GM12878 (cell line): ENCODE measurements around the gene TRAIP. TPM values are rescaled to one million over a fixed set of nuclear protein-coding genes. Genes with fewer than 3 reads are reported as not detected.

Experiments used
- ATAC-seq: fragments of 200-7000 bp; cut with Tn5 transposase; 3 replicates; pipeline ENCODE4 v1.9.1; 2020; ENCODE audit warnings: mild to moderate bottlenecking, moderate library complexity
- BruUV-seq: library from RNA; stranded (reverse); fragments of 400-500 nt; replicated peaks from 2 replicates; lab custom pipeline; 2021; lab: Mats Ljungman, UMichigan
- CTCF ChIA-PET: fragments of 300-600 bp; sonication (Branson Sonifier 250); formaldehyde crosslinking; extraction: SDS; loops from one replicate; lab custom pipeline; 2021; ENCODE audit warnings: inconsistent platforms; lab: Yijun Ruan, JAX
- POLR2A ChIA-PET: fragments of 350-600 bp; formaldehyde crosslinking; extraction: SDS; loops from one replicate; lab custom pipeline; 2021; ENCODE audit warnings: inconsistent platforms; lab: Charles Lee
- RAD21 ChIA-PET: fragments of 300-600 bp; sonication (Branson Sonifier 250); formaldehyde crosslinking; loops from one replicate; lab custom pipeline; 2023; ENCODE audit warnings: antibody characterized with exemption; ENCODE audit not compliant: unreplicated experiment; lab: Charles Lee
- SMC1A ChIA-PET: fragments of 300-600 bp; sonication (Branson Sonifier 250); formaldehyde crosslinking; loops from one replicate; lab custom pipeline; 2023; ENCODE audit not compliant: unreplicated experiment, uncharacterized antibody; lab: Charles Lee
- DNase-seq: peaks from one replicate; pipeline ENCODE4 v3.0.0-alpha.2; 2011; ENCODE audit warnings: low read depth, low spot score
- FAIRE-seq: peaks from 3 replicates; lab custom pipeline; 2011; peaks lifted over from hg19 to GRCh38; lab: Jason Lieb, UNC
- H2AFZ ChIP-seq: 2 replicates; pipeline ENCODE4 v1.6.0; 2011; ENCODE audit warnings: low read depth, low read length, control low read depth; ENCODE audit not compliant: control insufficient read depth
- H3K27ac ChIP-seq: 2 replicates; pipeline ENCODE4 v1.5.1; 2011; ENCODE audit warnings: control low read depth; ENCODE audit not compliant: control insufficient read depth, insufficient read depth
- H3K27me3 ChIP-seq, 2 experiments: replicated peaks in 1 of 2; 2 replicates each; pipeline versions ENCODE4 v1.6.0 to v1.6.1; 2011; ENCODE audit warnings: low read length in 1 of 2; ENCODE audit not compliant: control insufficient read depth in 2 of 2, insufficient read depth in 2 of 2
- H3K36me3 ChIP-seq, 2 experiments: 2 replicates each; pipeline ENCODE4 v1.5.1; 2011; ENCODE audit warnings: low read length in 1 of 2; ENCODE audit not compliant: control insufficient read depth in 2 of 2, insufficient read depth in 2 of 2
- H3K4me1 ChIP-seq: 2 replicates; pipeline ENCODE4 v1.6.1; 2011; ENCODE audit warnings: mild to moderate bottlenecking, low read length, moderate library complexity, mixed read lengths; ENCODE audit not compliant: control insufficient read depth, insufficient read depth
- H3K4me2 ChIP-seq: 2 replicates; pipeline ENCODE4 v1.6.0; 2011; ENCODE audit warnings: control low read depth; ENCODE audit not compliant: control insufficient read depth, insufficient read depth
- H3K4me3 ChIP-seq: fragments of 200-600 bp; sonication (generic); 2 replicates; pipeline ENCODE4 v1.5.1; 2016
- H3K79me2 ChIP-seq: 2 replicates; pipeline ENCODE4 v1.6.0; 2011; ENCODE audit warnings: low read length; ENCODE audit not compliant: control insufficient read depth, insufficient read depth
- H3K9ac ChIP-seq: 2 replicates; pipeline ENCODE4 v1.8.0; 2011; ENCODE audit warnings: low read length, control low read depth, mixed read lengths; ENCODE audit not compliant: control insufficient read depth, insufficient read depth
- H3K9me3 ChIP-seq: replicated peaks from 3 replicates; pipeline ENCODE4 v1.5.1; 2011; ENCODE audit warnings: mild to moderate bottlenecking, low read length; ENCODE audit not compliant: control insufficient read depth, insufficient read depth
- H4K20me1 ChIP-seq: 2 replicates; pipeline ENCODE4 v1.6.0; 2011; ENCODE audit not compliant: control insufficient read depth, insufficient read depth
- ATF3 ChIP-seq: IDR thresholded peaks from 2 replicates; pipeline ENCODE4 v1.6.1; 2011; ENCODE audit warnings: low read depth, mild to moderate bottlenecking, low read length, moderate library complexity, borderline replicate concordance; ENCODE audit errors: extremely low read depth
- BCL11A ChIP-seq: IDR thresholded peaks from 2 replicates; pipeline ENCODE4 v1.6.1; 2011; ENCODE audit warnings: low read depth, low read length
- PKNOX1 ChIP-seq: fragments of 450-650 bp; IDR thresholded peaks from 2 replicates; pipeline ENCODE4 v1.6.1; 2016; ENCODE audit warnings: mild to moderate bottlenecking
- POLR2A ChIP-seq: IDR thresholded peaks from 2 replicates; pipeline ENCODE4 v1.6.1; 2011; ENCODE audit warnings: low read depth, mild to moderate bottlenecking, low read length
- RELA ChIP-seq: fragments of 450-650 bp; IDR thresholded peaks from 2 replicates; pipeline ENCODE4 v1.8.0; 2014; ENCODE audit warnings: borderline replicate concordance; ENCODE audit not compliant: partially characterized antibody
- RUNX3 ChIP-seq: IDR thresholded peaks from 2 replicates; pipeline ENCODE4 v1.6.1; 2012; ENCODE audit warnings: low read length, inconsistent platforms
- TAF1 ChIP-seq: IDR thresholded peaks from 2 replicates; pipeline ENCODE4 v1.6.1; 2011; ENCODE audit warnings: mild to moderate bottlenecking, low read depth, low read length, borderline replicate concordance
- ZNF207 ChIP-seq: fragments of 450-650 bp; IDR thresholded peaks from 2 replicates; pipeline ENCODE4 v1.6.1; 2014; ENCODE audit warnings: antibody characterized with exemption, mild to moderate bottlenecking, borderline replicate concordance
- WGBS: methylation state at CpG from one replicate; pipeline ENCODE4 v1.1.6; 2016; ENCODE audit warnings: low lambda C conversion rate; ENCODE audit not compliant: insufficient replicate concordance, insufficient coverage; ENCODE audit errors: missing lambda C conversion rate; 5-methylcytosine and 5-hydroxymethylcytosine counted together
- in situ Hi-C: fragments of 300-500 bp; cut with MboI; formaldehyde crosslinking; loops from 9 replicates; pipeline ENCODE4 v1.14.3; 2018; ENCODE audit warnings: mixed read lengths
- intact Hi-C: fragments of 100-400 bp; cut with micrococcal nuclease; formaldehyde crosslinking; loops from one replicate; pipeline ENCODE4 v1.14.2; 2022; ENCODE audit not compliant: unreplicated experiment
- polyA plus RNA-seq, 11 experiments: library from polyadenylated mRNA; depleted of rRNA in 4 of 11; unstranded in 6 of 11; stranded (reverse) in 5 of 11; fragments of >200 nt; fragmentation: Nextera tagmentation in 4 of 11; fragmentation: Illumina TruSeq in 1 of 11; extraction: Ambion mirVana in 4 of 11; extraction: Trizol in 1 of 11; gene quantifications; 1 replicate in 1 of 11; 2 replicates in 10 of 11; pipeline versions ENCODE4 v1.2.1 to v1.2.3, GENCODE V29; 2011 to 2016; ENCODE audit warnings: inconsistent platforms in 2 of 11, missing spikeins in 2 of 11, low read depth in 1 of 11
- total RNA-seq, 4 experiments: library from RNA; depleted of rRNA in 3 of 4; stranded (reverse); fragments of >200 nt in 3 of 4; fragmentation: Illumina TruSeq in 1 of 4; extraction: Trizol in 1 of 4; gene quantifications; 2 replicates each; pipeline versions ENCODE4 v1.2.1 to v1.2.3, GENCODE V29; 2013 to 2021

The TRAIP gene
- total and polyA plus RNA-seq, 10 of the 15 experiments (the other 5 are each of a cell fraction or from before 2014, with no cell fraction given), result 15.9 to 37.0 (median 23.1) TPM

GRCh38 chr3:49876567-49876966, 20.2 kb upstream of the TRAIP start:
- TF ChIP-seq BCL11A, result no peak
- TF ChIP-seq PKNOX1, result no peak
- TF ChIP-seq, all 136 proteins: peak for 0
- FAIRE-seq, result no peak

GRCh38 chr3:49873623-49874022, 17.3 kb upstream of the TRAIP start:
- BruUV-seq, result no TSS peak
- 40% methylated on average over 8 of the region's 8 CpGs for WGBS
- Histone ChIP-seq H3K4me2 (no peak overlapping the region), H3K36me3 (no peaks in the 10 kb centered on the region), H3K27ac (no peak overlapping the region), H3K79me2 (no peaks in the 10 kb centered on the region), H3K9ac (no peak overlapping the region), H3K9me3 (no peaks in the 10 kb centered on the region), H3K4me1 (no peaks in the 10 kb centered on the region), H3K4me3 (no peak overlapping the region), H4K20me1 (no peaks in the 10 kb centered on the region), H3K27me3 (peaks cover 2 to 5% of the 10 kb centered on the region in 2 experiments; a peak in 3 of 4 replicates), H2AFZ (no peak overlapping the region)
- TF ChIP-seq RUNX3, result no peak
- TF ChIP-seq RELA, result no peak
- no peak for TF ChIP-seq POLR2A
- TF ChIP-seq ZNF207, result no peak
- no peak for TF ChIP-seq ATF3
- no peak for TF ChIP-seq TAF1
- intact Hi-C loops (no loop called here), in situ Hi-C loops (no loop called here)
- ChIA-PET SMC1A (no interaction called here), CTCF (no interaction called here), RAD21 (no interaction called here), POLR2A (no interaction called here)
- ATAC-seq (no peak), FAIRE-seq (no peak), DNase-seq (no peak)

More at GRCh38 chr3:49876567-49876966, 20.2 kb upstream of the TRAIP start:
- SMC1A ChIA-PET, result no interaction called here
- H3K27ac ChIP-seq, result no peak overlapping the region
- H2AFZ ChIP-seq, result no peak overlapping the region
- ATAC-seq (no peak), DNase-seq (no peak)
- no peaks in the 10 kb centered on the region for H3K79me2 ChIP-seq
- no peak overlapping the region for H3K4me3 ChIP-seq
- POLR2A ChIA-PET, result no interaction called here
- BruUV-seq, result no TSS peak
- H3K36me3 ChIP-seq, result no peaks in the 10 kb centered on the region
- H3K27me3 ChIP-seq, result peaks cover 0 to 2% of the 10 kb centered on the region in 2 experiments; a peak in 1 of 4 replicates
- no peaks in the 10 kb centered on the region for H3K9me3 ChIP-seq
- intact Hi-C loops, result no loop called here
- WGBS, result 14% methylated on average over 5 of the region's 5 CpGs
- CTCF ChIA-PET, result interaction anchor here (1.3 kb wide), 1 partner anchor 37 kb away, joined by 5 read pairs; no protein-coding TSS in a partner anchor
- H3K4me1 ChIP-seq, result no peaks in the 10 kb centered on the region
- in situ Hi-C loops, result no loop called here
- no peaks in the 10 kb centered on the region for H4K20me1 ChIP-seq
- RAD21 ChIA-PET, result interaction anchor here (1.5 kb wide), 1 partner anchor 53 kb away, joined by 3 read pairs; the partner anchor contains the start of gene MON1A
- no peak overlapping the region for H3K9ac ChIP-seq
- no peak overlapping the region for H3K4me2 ChIP-seq
